ENCODE results near the gene HECTD3. TPM values are rescaled to one million over a fixed set of nuclear protein-coding genes. Genes with fewer than 3 reads are reported as not detected.

Gene HECTD3
- total and polyA plus RNA-seq, 9 of the 15 experiments (the other 6 are each of a cell fraction or from before 2014, with no cell fraction given), result 6.3 to 50.8 (median 18.9) TPM

DNA sequence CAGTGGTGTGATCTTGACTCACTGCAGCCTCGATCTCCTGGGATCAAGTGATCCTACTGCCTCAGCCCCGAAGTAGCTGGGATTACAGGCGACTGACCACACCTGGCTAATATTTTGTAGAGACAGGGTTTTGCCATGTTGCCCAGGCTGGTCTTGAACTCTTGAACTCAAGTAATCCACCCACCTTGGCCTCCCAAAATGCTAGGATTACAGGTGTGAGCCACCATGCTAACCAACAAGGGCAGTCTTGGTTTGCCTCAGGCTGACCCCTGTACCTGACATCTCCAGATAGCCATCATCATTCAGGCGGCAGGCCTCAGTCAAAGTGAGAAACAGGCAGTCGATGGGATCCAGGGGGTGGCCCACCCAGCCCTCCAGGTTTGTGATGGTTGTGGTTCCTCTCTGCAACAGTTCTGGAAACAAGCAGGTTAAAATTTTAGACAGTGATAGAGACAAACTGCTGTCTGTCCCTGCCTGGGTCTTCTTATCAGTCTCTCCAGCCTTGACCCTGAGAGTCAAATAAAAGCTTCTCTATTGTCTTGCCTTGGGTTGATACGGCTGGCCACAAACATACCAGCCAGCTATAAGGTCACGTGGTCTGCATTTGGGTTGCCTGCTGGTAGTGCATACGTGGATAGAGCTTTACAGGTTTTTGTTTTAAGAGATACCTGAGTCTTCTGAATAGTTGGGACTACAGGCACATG is 27.7 kb upstream of the HECTD3 start (continued):
- no peak for TF ChIP-seq CHD4 (IDR thresholded peaks at IDR 0.05; ENCODE audit: insufficient read depth, insufficient replicate concordance, low read depth, low read length, poor library complexity, severe bottlenecking)
- TF ChIP-seq MYC (IDR thresholded peaks at IDR 0.05; ENCODE audit: low read depth, low read length), result no peak; the same call in 1 of the 2 replicates
- 0 out of 2 replicates have a peak, but pooled peaks have one; percentile 41 for TF ChIP-seq MYC (CRISPR knock-in tag; IDR thresholded peaks at IDR 0.05; ENCODE audit: borderline replicate concordance, low read depth)
- TF ChIP-seq KDM2B (CRISPR knock-in tag; IDR thresholded peaks at IDR 0.05), result no peak
- TF ChIP-seq ZNF644 (tag; IDR thresholded peaks at IDR 0.05; ENCODE audit: low read depth), result peak; percentile 95
- TF ChIP-seq, protein P1, sequence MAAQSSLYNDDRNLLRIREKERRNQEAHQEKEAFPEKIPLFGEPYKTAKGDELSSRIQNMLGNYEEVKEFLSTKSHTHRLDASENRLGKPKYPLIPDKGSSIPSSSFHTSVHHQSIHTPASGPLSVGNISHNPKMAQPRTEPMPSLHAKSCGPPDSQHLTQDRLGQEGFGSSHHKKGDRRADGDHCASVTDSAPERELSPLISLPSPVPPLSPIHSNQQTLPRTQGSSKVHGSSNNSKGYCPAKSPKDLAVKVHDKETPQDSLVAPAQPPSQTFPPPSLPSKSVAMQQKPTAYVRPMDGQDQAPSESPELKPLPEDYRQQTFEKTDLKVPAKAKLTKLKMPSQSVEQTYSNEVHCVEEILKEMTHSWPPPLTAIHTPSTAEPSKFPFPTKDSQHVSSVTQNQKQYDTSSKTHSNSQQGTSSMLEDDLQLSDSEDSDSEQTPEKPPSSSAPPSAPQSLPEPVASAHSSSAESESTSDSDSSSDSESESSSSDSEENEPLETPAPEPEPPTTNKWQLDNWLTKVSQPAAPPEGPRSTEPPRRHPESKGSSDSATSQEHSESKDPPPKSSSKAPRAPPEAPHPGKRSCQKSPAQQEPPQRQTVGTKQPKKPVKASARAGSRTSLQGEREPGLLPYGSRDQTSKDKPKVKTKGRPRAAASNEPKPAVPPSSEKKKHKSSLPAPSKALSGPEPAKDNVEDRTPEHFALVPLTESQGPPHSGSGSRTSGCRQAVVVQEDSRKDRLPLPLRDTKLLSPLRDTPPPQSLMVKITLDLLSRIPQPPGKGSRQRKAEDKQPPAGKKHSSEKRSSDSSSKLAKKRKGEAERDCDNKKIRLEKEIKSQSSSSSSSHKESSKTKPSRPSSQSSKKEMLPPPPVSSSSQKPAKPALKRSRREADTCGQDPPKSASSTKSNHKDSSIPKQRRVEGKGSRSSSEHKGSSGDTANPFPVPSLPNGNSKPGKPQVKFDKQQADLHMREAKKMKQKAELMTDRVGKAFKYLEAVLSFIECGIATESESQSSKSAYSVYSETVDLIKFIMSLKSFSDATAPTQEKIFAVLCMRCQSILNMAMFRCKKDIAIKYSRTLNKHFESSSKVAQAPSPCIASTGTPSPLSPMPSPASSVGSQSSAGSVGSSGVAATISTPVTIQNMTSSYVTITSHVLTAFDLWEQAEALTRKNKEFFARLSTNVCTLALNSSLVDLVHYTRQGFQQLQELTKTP (IDR thresholded peaks at IDR 0.05; ENCODE audit: low read depth in 1 of 2, partially characterized antibody in 2 of 2), result peak in 1 of 2 experiments; percentile 45
- no peak for TF ChIP-seq HNRNPK (IDR thresholded peaks at IDR 0.05; ENCODE audit: low read depth, low read length, poor library complexity, severe bottlenecking)
- TF ChIP-seq, protein P2, sequence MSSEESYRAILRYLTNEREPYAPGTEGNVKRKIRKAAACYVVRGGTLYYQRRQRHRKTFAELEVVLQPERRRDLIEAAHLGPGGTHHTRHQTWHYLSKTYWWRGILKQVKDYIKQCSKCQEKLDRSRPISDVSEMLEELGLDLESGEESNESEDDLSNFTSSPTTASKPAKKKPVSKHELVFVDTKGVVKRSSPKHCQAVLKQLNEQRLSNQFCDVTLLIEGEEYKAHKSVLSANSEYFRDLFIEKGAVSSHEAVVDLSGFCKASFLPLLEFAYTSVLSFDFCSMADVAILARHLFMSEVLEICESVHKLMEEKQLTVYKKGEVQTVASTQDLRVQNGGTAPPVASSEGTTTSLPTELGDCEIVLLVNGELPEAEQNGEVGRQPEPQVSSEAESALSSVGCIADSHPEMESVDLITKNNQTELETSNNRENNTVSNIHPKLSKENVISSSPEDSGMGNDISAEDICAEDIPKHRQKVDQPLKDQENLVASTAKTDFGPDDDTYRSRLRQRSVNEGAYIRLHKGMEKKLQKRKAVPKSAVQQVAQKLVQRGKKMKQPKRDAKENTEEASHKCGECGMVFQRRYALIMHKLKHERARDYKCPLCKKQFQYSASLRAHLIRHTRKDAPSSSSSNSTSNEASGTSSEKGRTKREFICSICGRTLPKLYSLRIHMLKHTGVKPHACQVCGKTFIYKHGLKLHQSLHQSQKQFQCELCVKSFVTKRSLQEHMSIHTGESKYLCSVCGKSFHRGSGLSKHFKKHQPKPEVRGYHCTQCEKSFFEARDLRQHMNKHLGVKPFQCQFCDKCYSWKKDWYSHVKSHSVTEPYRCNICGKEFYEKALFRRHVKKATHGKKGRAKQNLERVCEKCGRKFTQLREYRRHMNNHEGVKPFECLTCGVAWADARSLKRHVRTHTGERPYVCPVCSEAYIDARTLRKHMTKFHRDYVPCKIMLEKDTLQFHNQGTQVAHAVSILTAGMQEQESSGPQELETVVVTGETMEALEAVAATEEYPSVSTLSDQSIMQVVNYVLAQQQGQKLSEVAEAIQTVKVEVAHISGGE (CRISPR knock-in tag; IDR thresholded peaks at IDR 0.05), result peak in 1 of 3 experiments; percentile 69; a peak in 2 of 6 replicates
- TF ChIP-seq KDM1A (IDR thresholded peaks at IDR 0.05), result peak; percentile 96 to 98
- TF ChIP-seq, protein P3, sequence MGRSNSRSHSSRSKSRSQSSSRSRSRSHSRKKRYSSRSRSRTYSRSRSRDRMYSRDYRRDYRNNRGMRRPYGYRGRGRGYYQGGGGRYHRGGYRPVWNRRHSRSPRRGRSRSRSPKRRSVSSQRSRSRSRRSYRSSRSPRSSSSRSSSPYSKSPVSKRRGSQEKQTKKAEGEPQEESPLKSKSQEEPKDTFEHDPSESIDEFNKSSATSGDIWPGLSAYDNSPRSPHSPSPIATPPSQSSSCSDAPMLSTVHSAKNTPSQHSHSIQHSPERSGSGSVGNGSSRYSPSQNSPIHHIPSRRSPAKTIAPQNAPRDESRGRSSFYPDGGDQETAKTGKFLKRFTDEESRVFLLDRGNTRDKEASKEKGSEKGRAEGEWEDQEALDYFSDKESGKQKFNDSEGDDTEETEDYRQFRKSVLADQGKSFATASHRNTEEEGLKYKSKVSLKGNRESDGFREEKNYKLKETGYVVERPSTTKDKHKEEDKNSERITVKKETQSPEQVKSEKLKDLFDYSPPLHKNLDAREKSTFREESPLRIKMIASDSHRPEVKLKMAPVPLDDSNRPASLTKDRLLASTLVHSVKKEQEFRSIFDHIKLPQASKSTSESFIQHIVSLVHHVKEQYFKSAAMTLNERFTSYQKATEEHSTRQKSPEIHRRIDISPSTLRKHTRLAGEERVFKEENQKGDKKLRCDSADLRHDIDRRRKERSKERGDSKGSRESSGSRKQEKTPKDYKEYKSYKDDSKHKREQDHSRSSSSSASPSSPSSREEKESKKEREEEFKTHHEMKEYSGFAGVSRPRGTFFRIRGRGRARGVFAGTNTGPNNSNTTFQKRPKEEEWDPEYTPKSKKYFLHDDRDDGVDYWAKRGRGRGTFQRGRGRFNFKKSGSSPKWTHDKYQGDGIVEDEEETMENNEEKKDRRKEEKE (IDR thresholded peaks at IDR 0.05; ENCODE audit: borderline replicate concordance in 1 of 2, control insufficient read depth in 1 of 2, low read depth in 2 of 2, low read length in 1 of 2), result no peak
- TF ChIP-seq ZC3H8 (IDR thresholded peaks at IDR 0.05), result no peak
